Choroid plexus epithelial cell (primary cell): ENCODE measurements around the gene PAXX.
A peak's percentile ranks its signal among the peaks of the same experiment; 100 is the strongest.

ENCODE experiments used
- DNase-seq: peaks from one replicate; pipeline ENCODE4 v3.0.0-alpha.2; 2010; ENCODE audit warnings: low read depth
- H3K4me3 ChIP-seq: 2 replicates; pipeline ENCODE4 v1.5.1; 2011; ENCODE audit warnings: low read depth, mild to moderate bottlenecking, control low read depth, low read length, moderate library complexity
- CTCF ChIP-seq: conservative IDR thresholded peaks from 2 replicates; pipeline ENCODE4 v1.5.1; 2011; ENCODE audit warnings: low read depth, mild to moderate bottlenecking, control low read depth, inconsistent platforms, low read length, moderate library complexity

Gene PAXX

GRCh38 chr9:136946228-136947027, 45.8 kb upstream of the PAXX start:
- no peak for DNase-seq
- TF ChIP-seq CTCF = no peak
- H3K4me3 ChIP-seq = no peak overlapping the region

- DNase-seq = no peak
- H3K4me3 ChIP-seq = no peak overlapping the region
- TF ChIP-seq CTCF = no peak
Measured at GRCh38 chr9:136947028-136947891, 45.0 kb upstream of the PAXX start.

GRCh38 chr9:136947955-136948510, 44.2 kb upstream of the PAXX start:
- H3K4me3 ChIP-seq = no peak overlapping the region
- TF ChIP-seq CTCF = peak; percentile 74
- peak; percentile 51 for DNase-seq

- TF ChIP-seq CTCF = no peak
- peak overlapping the region; percentile 59 for H3K4me3 ChIP-seq
- DNase-seq = no peak
Measured at GRCh38 chr9:136949239-136949816, 42.9 kb upstream of the PAXX start.

GRCh38 chr9:136949817-136950655, 42.2 kb upstream of the PAXX start:
- no peak for TF ChIP-seq CTCF
- H3K4me3 ChIP-seq = peak overlapping the region; percentile 59
- DNase-seq = peak; percentile 83

- no peak for DNase-seq
- no peak overlapping the region for H3K4me3 ChIP-seq
- TF ChIP-seq CTCF = no peak
Measured at GRCh38 chr9:136950656-136951276, 41.5 kb upstream of the PAXX start.
